Bronchial epithelial cell (primary cell): ENCODE data around the gene RNPEPL1. TPM values are rescaled to one million over a fixed set of nuclear protein-coding genes. Genes with fewer than 3 reads are reported as not detected.

Source experiments
- DNase-seq: peaks from one replicate; pipeline ENCODE4 v3.0.0-alpha.2; 2010; ENCODE audit warnings: low read depth
- FAIRE-seq: peaks from 2 replicates; lab custom pipeline; 2011; peaks lifted over from hg19 to GRCh38; lab: Jason Lieb, UNC
- H3K27me3 ChIP-seq: 2 replicates; pipeline ENCODE4 v1.5.1; 2011; ENCODE audit warnings: low read length; ENCODE audit not compliant: control insufficient read depth, insufficient read depth
- H3K36me3 ChIP-seq: 2 replicates; pipeline ENCODE4 v1.5.1; 2011; ENCODE audit warnings: low read length; ENCODE audit not compliant: control insufficient read depth, insufficient read depth
- H3K4me3 ChIP-seq: 2 replicates; pipeline ENCODE4 v1.5.1; 2011; ENCODE audit warnings: mild to moderate bottlenecking, low read depth, low read length, control low read depth
- CTCF ChIP-seq: IDR thresholded peaks from 2 replicates; pipeline ENCODE4 v1.5.1; 2011; ENCODE audit warnings: mild to moderate bottlenecking, moderate library complexity, low read length, control low read depth, inconsistent platforms; ENCODE audit not compliant: insufficient read depth, severe bottlenecking
- total RNA-seq: library from RNA; depleted of rRNA; stranded (reverse); fragments of >200 nt; gene quantifications from 2 replicates; pipeline ENCODE4 v1.2.1, GENCODE V29; 2014

The RNPEPL1 gene
- total RNA-seq, 1 donor from 2014 or later = 10.8 TPM

- Histone ChIP-seq H3K4me3 (peak overlapping the region; percentile 31), H3K27me3 (no peaks in the 10 kb centered on the region), H3K36me3 (no peaks in the 10 kb centered on the region)
- peak; percentile 67 for DNase-seq
- TF ChIP-seq CTCF = peak; percentile 80
- no peak for FAIRE-seq
These were observed 1.8 kb upstream of the RNPEPL1 start for GRCh38 chr2:240566203-240567136.

GRCh38 chr2:240567137-240567871 lies 980 bp upstream of the RNPEPL1 start:
- peak; percentile 46 for DNase-seq

GRCh38 chr2:240568678-240569522 lies 616 bp downstream of the RNPEPL1 start:
- Histone ChIP-seq H3K27me3 (no peaks in the 10 kb centered on the region), H3K36me3 (no peaks in the 10 kb centered on the region), H3K4me3 (peak overlapping the region; percentile 53)
- FAIRE-seq = no peak
- no peak for DNase-seq
- no peak for TF ChIP-seq CTCF

More at GRCh38 chr2:240567137-240567871, 980 bp upstream of the RNPEPL1 start:
- TF ChIP-seq CTCF = no peak
- Histone ChIP-seq H3K36me3 (no peaks in the 10 kb centered on the region), H3K4me3 (peak overlapping the region; percentile 65), H3K27me3 (no peaks in the 10 kb centered on the region)
- FAIRE-seq = no peak

GRCh38 chr2:240569523-240569997 lies 1.3 kb downstream of the RNPEPL1 start:
- DNase-seq = no peak
- TF ChIP-seq CTCF = no peak
- no peak for FAIRE-seq

GRCh38 chr2:240569998-240570530 lies 1.8 kb downstream of the RNPEPL1 start:
- DNase-seq (no peak), FAIRE-seq (no peak)
- Histone ChIP-seq H3K4me3 (no peak overlapping the region), H3K27me3 (no peaks in the 10 kb centered on the region), H3K36me3 (no peaks in the 10 kb centered on the region)
- no peak for TF ChIP-seq CTCF

More at GRCh38 chr2:240569523-240569997, 1.3 kb downstream of the RNPEPL1 start:
- Histone ChIP-seq H3K27me3 (no peaks in the 10 kb centered on the region), H3K36me3 (no peaks in the 10 kb centered on the region), H3K4me3 (peak overlapping the region; percentile 53)
